ENCODE data around the gene PDSS1.

DNA sequence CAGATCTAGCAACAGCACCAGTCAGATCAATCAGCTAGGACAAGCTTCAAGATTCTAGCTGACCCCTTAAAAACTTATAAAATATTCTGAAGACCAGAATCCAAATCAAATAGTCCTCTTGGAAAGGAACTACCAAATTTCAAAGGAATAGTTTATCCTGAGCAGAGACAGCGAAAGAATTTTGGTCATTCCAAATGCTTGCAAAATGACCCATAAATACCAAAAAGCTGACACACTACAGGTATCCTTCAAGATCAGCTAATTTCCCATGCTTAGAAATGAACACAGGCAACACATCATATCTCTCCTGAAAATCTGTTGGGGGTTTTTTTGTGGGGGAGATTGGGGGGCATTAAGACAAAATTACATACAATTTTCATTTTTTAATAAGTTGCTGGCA, 78.8 kb downstream of the PDSS1 start:
- TF ChIP-seq EZH2 (IDR thresholded peaks at IDR 0.05; ENCODE audit: low read length), result no peak
- TF ChIP-seq, protein P1, sequence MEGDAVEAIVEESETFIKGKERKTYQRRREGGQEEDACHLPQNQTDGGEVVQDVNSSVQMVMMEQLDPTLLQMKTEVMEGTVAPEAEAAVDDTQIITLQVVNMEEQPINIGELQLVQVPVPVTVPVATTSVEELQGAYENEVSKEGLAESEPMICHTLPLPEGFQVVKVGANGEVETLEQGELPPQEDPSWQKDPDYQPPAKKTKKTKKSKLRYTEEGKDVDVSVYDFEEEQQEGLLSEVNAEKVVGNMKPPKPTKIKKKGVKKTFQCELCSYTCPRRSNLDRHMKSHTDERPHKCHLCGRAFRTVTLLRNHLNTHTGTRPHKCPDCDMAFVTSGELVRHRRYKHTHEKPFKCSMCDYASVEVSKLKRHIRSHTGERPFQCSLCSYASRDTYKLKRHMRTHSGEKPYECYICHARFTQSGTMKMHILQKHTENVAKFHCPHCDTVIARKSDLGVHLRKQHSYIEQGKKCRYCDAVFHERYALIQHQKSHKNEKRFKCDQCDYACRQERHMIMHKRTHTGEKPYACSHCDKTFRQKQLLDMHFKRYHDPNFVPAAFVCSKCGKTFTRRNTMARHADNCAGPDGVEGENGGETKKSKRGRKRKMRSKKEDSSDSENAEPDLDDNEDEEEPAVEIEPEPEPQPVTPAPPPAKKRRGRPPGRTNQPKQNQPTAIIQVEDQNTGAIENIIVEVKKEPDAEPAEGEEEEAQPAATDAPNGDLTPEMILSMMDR (optimal IDR thresholded peaks at IDR 0.05 in 1 of 3, IDR thresholded peaks at IDR 0.05 in 1 of 3, conservative IDR thresholded peaks at IDR 0.05 in 1 of 3; ENCODE audit: extremely low read depth in 1 of 3, insufficient read depth in 2 of 3, low read length in 3 of 3), result no peak
